Uterus (tissue), 2 donors: ENCODE results near the gene CAMK2D.

ENCODE experiments used
- POLR2A ChIP-seq, 2 donors: fragments of 450-650 bp; IDR thresholded peaks; one replicate each; pipeline ENCODE4 v1.6.1; 2016; ENCODE audit warnings: antibody characterized with exemption in 2 of 2, mild to moderate bottlenecking in 1 of 2, moderate library complexity in 1 of 2
- TF ChIP-seq, protein P1 (sequence below), 4 experiments: fragments of 200-600 bp in 2 of 4; fragments of 450-650 bp in 2 of 4; sonication (generic) in 2 of 4; IDR thresholded peaks; one replicate each; pipeline ENCODE4 v1.5.1; 2016 to 2019; ENCODE audit warnings: antibody characterized with exemption in 4 of 4, mild to moderate bottlenecking in 2 of 4, moderate library complexity in 1 of 4

DNA sequence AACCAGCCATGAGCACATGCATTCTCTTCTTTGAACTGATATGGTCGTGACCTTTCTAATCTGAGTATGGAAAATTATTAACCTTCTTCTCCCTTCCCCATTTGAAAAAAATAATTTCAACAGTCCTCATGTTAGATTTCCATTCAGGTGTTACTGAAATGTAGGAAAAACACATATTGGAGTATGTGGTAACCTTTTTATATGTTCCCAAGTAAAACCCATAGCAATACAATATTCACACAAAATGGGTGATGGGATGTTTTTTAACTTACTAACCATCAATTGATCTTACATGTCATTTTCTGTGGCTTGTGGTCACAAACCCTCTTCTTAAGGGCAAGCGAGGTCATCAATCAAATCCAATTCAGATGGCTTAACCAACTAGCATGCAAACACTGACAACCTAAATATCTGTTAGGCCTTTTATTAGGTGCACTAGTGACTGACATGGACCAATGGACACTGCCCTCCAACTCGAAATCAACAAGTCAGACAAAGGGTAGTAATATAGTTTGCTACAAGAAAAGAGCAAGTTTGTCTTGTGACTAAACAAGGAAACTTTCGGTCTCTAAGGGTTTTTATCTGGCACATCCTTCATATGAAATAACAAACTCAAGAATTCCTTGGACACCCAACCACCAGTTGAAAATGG is 74.3 kb downstream of the CAMK2D start:
- TF ChIP-seq, protein P1, sequence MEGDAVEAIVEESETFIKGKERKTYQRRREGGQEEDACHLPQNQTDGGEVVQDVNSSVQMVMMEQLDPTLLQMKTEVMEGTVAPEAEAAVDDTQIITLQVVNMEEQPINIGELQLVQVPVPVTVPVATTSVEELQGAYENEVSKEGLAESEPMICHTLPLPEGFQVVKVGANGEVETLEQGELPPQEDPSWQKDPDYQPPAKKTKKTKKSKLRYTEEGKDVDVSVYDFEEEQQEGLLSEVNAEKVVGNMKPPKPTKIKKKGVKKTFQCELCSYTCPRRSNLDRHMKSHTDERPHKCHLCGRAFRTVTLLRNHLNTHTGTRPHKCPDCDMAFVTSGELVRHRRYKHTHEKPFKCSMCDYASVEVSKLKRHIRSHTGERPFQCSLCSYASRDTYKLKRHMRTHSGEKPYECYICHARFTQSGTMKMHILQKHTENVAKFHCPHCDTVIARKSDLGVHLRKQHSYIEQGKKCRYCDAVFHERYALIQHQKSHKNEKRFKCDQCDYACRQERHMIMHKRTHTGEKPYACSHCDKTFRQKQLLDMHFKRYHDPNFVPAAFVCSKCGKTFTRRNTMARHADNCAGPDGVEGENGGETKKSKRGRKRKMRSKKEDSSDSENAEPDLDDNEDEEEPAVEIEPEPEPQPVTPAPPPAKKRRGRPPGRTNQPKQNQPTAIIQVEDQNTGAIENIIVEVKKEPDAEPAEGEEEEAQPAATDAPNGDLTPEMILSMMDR (IDR thresholded peaks at IDR 0.05) = no peak
- TF ChIP-seq POLR2A (IDR thresholded peaks at IDR 0.05) = no peak
